HEK293 (cell line): ENCODE data around the gene SLC6A15.

Source experiments
- GFI1B ChIP-seq: fragments of 450-650 bp; formaldehyde crosslinking; IDR thresholded peaks from 2 replicates; pipeline ENCODE4 v1.5.1; 2016; ENCODE audit warnings: missing biosample characterization, missing genetic modification characterization
- SCRT2 ChIP-seq: fragments of 450-650 bp; formaldehyde crosslinking; IDR thresholded peaks from 2 replicates; pipeline ENCODE4 v1.5.1; 2016; ENCODE audit warnings: missing biosample characterization, missing genetic modification characterization
- WT1 ChIP-seq: fragments of 450-650 bp; formaldehyde crosslinking; IDR thresholded peaks from 2 replicates; pipeline ENCODE4 v1.5.1; 2016; ENCODE audit warnings: missing biosample characterization, missing genetic modification characterization
- YY1 ChIP-seq: fragments of 450-650 bp; formaldehyde crosslinking; IDR thresholded peaks from 2 replicates; pipeline ENCODE4 v1.5.1; 2018; ENCODE audit warnings: missing biosample characterization, missing genetic modification characterization
- ZNF133 ChIP-seq: fragments of 450-650 bp; formaldehyde crosslinking; IDR thresholded peaks from 2 replicates; pipeline ENCODE4 v1.5.1; 2016; ENCODE audit warnings: missing biosample characterization, missing genetic modification characterization
- ZNF169 ChIP-seq: fragments of 450-650 bp; formaldehyde crosslinking; IDR thresholded peaks from 2 replicates; pipeline ENCODE4 v1.5.1; 2016; ENCODE audit warnings: missing biosample characterization, missing genetic modification characterization
- ZNF184 ChIP-seq: fragments of 450-650 bp; IDR thresholded peaks from 2 replicates; pipeline ENCODE4 v1.5.1; 2018; ENCODE audit warnings: missing biosample characterization, mild to moderate bottlenecking, missing genetic modification characterization
- ZNF2 ChIP-seq: fragments of 450-650 bp; formaldehyde crosslinking; IDR thresholded peaks from 2 replicates; pipeline ENCODE4 v1.5.1; 2016; ENCODE audit warnings: missing biosample characterization, missing genetic modification characterization
- ZNF214 ChIP-seq: fragments of 450-650 bp; formaldehyde crosslinking; IDR thresholded peaks from 2 replicates; pipeline ENCODE4 v1.5.1; 2017; ENCODE audit warnings: missing biosample characterization, mild to moderate bottlenecking, missing genetic modification characterization, borderline replicate concordance
- ZNF549 ChIP-seq: fragments of 450-650 bp; IDR thresholded peaks from 2 replicates; pipeline ENCODE4 v1.5.1; 2018; ENCODE audit warnings: missing biosample characterization, missing genetic modification characterization, mild to moderate bottlenecking, inconsistent platforms, moderate library complexity
- ZNF701 ChIP-seq: fragments of 450-650 bp; formaldehyde crosslinking; IDR thresholded peaks from 2 replicates; pipeline ENCODE4 v1.5.1; 2016; ENCODE audit warnings: missing biosample characterization, missing genetic modification characterization
- ZNF785 ChIP-seq: fragments of 450-650 bp; formaldehyde crosslinking; IDR thresholded peaks from 2 replicates; pipeline ENCODE4 v1.5.1; 2016; ENCODE audit warnings: missing biosample characterization, missing genetic modification characterization
- ZNF791 ChIP-seq: fragments of 450-650 bp; formaldehyde crosslinking; IDR thresholded peaks from 2 replicates; pipeline ENCODE4 v1.5.1; 2016; ENCODE audit warnings: missing biosample characterization, missing genetic modification characterization
- TF ChIP-seq, protein P1 (sequence below): fragments of 450-650 bp; formaldehyde crosslinking; IDR thresholded peaks from 2 replicates; pipeline ENCODE4 v1.5.1; 2016; ENCODE audit warnings: missing biosample characterization, missing genetic modification characterization
- TF ChIP-seq, protein P2 (sequence below): fragments of 450-650 bp; formaldehyde crosslinking; IDR thresholded peaks from 2 replicates; pipeline ENCODE4 v1.5.1; 2017; ENCODE audit warnings: missing biosample characterization, missing genetic modification characterization
- TF ChIP-seq, protein P3 (sequence below): fragments of 450-650 bp; formaldehyde crosslinking; IDR thresholded peaks from 2 replicates; pipeline ENCODE4 v1.5.1; 2017; ENCODE audit warnings: missing biosample characterization, missing genetic modification characterization
- TF ChIP-seq, protein P4 (sequence below): fragments of 450-650 bp; formaldehyde crosslinking; IDR thresholded peaks from 2 replicates; pipeline ENCODE4 v1.5.1; 2016; ENCODE audit warnings: missing biosample characterization, missing genetic modification characterization, borderline replicate concordance
- TF ChIP-seq, protein P5 (sequence below): fragments of 450-650 bp; formaldehyde crosslinking; IDR thresholded peaks from 2 replicates; pipeline ENCODE4 v1.5.1; 2016; ENCODE audit warnings: missing biosample characterization, missing genetic modification characterization
- TF ChIP-seq, protein P6 (sequence below): fragments of 450-650 bp; formaldehyde crosslinking; IDR thresholded peaks from 2 replicates; pipeline ENCODE4 v1.5.1; 2016; ENCODE audit warnings: missing biosample characterization, missing genetic modification characterization
- TF ChIP-seq, protein P7 (sequence below): fragments of 450-650 bp; formaldehyde crosslinking; IDR thresholded peaks from 2 replicates; pipeline ENCODE4 v1.5.1; 2016; ENCODE audit warnings: missing biosample characterization, missing genetic modification characterization

The SLC6A15 gene

DNA sequence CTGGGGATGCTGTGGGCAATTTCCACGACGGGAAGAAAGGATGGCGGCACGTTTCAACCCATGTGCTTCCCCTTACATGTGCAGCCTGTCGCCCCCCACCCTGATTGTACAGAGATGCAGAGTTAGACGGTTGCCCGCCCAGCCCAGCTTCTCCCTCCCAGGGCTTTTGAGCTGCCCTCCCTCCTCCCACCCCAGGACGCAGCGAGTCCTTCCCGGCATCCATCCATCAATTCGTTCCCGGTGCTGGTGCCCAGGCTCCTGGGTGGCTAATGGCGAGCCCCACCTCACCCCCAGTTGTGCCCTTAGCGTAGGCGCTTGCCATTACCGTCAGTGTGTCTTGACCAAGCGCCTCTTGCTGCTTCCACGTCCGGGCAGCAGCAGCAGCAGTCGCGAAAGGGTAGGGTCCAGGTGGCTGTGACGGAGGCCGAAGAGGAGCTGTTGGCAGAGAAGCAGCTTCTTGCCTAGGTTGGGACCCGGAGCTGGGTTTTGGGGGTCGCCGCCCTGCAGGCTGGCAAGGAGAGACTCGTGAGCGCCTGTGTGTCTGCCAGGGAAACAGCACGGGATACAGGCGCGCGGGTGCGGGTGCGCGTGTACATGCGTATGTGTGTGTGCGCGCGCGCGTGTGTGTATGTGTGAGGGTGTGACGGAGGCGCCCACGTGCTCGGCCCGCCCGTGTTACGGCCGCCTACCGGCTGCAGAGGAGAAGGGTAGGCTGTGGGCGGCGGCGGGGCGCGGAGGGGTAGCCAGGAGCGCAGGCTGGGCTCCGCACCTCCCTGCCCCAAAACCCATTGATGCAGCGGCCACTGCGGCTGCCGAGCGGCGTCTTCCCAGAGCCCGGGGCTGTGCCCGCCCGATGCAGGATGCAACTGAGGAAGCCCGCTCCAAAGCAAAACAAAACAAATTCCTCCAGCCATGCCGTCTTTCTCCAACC is at the start of gene SLC6A15 (continued):
- no peak for TF ChIP-seq YY1 (tag by site-specific recombination)
- TF ChIP-seq ZNF169, result no peak
- TF ChIP-seq GFI1B (tag by site-specific recombination), result no peak
- TF ChIP-seq ZNF214 (tag by site-specific recombination), result no peak
- TF ChIP-seq ZNF184 (tag by site-specific recombination), result no peak
- TF ChIP-seq, protein P1, sequence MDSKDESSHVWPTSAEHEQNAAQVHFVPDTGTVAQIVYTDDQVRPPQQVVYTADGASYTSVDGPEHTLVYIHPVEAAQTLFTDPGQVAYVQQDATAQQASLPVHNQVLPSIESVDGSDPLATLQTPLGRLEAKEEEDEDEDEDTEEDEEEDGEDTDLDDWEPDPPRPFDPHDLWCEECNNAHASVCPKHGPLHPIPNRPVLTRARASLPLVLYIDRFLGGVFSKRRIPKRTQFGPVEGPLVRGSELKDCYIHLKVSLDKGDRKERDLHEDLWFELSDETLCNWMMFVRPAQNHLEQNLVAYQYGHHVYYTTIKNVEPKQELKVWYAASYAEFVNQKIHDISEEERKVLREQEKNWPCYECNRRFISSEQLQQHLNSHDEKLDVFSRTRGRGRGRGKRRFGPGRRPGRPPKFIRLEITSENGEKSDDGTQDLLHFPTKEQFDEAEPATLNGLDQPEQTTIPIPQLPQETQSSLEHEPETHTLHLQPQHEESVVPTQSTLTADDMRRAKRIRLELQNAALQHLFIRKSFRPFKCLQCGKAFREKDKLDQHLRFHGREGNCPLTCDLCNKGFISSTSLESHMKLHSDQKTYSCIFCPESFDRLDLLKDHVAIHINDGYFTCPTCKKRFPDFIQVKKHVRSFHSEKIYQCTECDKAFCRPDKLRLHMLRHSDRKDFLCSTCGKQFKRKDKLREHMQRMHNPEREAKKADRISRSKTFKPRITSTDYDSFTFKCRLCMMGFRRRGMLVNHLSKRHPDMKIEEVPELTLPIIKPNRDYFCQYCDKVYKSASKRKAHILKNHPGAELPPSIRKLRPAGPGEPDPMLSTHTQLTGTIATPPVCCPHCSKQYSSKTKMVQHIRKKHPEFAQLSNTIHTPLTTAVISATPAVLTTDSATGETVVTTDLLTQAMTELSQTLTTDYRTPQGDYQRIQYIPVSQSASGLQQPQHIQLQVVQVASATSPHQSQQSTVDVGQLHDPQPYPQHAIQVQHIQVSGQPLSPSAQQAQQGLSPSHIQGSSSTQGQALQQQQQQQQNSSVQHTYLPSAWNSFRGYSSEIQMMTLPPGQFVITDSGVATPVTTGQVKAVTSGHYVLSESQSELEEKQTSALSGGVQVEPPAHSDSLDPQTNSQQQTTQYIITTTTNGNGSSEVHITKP (tag by site-specific recombination), result peak; percentile 14
- TF ChIP-seq, protein P2, sequence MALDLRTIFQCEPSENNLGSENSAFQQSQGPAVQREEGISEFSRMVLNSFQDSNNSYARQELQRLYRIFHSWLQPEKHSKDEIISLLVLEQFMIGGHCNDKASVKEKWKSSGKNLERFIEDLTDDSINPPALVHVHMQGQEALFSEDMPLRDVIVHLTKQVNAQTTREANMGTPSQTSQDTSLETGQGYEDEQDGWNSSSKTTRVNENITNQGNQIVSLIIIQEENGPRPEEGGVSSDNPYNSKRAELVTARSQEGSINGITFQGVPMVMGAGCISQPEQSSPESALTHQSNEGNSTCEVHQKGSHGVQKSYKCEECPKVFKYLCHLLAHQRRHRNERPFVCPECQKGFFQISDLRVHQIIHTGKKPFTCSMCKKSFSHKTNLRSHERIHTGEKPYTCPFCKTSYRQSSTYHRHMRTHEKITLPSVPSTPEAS, result peak; percentile 90
- TF ChIP-seq WT1 (tag by site-specific recombination), result peak; percentile 55; the same call in 1 of the 2 replicates
- TF ChIP-seq ZNF701 (tag by site-specific recombination), result no peak
- no peak for TF ChIP-seq ZNF549 (tag by site-specific recombination)
- TF ChIP-seq, protein P3, sequence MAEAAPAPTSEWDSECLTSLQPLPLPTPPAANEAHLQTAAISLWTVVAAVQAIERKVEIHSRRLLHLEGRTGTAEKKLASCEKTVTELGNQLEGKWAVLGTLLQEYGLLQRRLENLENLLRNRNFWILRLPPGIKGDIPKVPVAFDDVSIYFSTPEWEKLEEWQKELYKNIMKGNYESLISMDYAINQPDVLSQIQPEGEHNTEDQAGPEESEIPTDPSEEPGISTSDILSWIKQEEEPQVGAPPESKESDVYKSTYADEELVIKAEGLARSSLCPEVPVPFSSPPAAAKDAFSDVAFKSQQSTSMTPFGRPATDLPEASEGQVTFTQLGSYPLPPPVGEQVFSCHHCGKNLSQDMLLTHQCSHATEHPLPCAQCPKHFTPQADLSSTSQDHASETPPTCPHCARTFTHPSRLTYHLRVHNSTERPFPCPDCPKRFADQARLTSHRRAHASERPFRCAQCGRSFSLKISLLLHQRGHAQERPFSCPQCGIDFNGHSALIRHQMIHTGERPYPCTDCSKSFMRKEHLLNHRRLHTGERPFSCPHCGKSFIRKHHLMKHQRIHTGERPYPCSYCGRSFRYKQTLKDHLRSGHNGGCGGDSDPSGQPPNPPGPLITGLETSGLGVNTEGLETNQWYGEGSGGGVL (tag by site-specific recombination), result peak; percentile 60; the same call in 1 of the 2 replicates
- TF ChIP-seq, protein P4, sequence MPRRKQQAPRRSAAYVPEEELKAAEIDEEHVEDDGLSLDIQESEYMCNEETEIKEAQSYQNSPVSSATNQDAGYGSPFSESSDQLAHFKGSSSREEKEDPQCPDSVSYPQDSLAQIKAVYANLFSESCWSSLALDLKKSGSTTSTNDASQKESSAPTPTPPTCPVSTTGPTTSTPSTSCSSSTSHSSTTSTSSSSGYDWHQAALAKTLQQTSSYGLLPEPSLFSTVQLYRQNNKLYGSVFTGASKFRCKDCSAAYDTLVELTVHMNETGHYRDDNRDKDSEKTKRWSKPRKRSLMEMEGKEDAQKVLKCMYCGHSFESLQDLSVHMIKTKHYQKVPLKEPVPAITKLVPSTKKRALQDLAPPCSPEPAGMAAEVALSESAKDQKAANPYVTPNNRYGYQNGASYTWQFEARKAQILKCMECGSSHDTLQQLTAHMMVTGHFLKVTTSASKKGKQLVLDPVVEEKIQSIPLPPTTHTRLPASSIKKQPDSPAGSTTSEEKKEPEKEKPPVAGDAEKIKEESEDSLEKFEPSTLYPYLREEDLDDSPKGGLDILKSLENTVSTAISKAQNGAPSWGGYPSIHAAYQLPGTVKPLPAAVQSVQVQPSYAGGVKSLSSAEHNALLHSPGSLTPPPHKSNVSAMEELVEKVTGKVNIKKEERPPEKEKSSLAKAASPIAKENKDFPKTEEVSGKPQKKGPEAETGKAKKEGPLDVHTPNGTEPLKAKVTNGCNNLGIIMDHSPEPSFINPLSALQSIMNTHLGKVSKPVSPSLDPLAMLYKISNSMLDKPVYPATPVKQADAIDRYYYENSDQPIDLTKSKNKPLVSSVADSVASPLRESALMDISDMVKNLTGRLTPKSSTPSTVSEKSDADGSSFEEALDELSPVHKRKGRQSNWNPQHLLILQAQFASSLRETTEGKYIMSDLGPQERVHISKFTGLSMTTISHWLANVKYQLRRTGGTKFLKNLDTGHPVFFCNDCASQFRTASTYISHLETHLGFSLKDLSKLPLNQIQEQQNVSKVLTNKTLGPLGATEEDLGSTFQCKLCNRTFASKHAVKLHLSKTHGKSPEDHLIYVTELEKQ, result no peak
- TF ChIP-seq, protein P5, sequence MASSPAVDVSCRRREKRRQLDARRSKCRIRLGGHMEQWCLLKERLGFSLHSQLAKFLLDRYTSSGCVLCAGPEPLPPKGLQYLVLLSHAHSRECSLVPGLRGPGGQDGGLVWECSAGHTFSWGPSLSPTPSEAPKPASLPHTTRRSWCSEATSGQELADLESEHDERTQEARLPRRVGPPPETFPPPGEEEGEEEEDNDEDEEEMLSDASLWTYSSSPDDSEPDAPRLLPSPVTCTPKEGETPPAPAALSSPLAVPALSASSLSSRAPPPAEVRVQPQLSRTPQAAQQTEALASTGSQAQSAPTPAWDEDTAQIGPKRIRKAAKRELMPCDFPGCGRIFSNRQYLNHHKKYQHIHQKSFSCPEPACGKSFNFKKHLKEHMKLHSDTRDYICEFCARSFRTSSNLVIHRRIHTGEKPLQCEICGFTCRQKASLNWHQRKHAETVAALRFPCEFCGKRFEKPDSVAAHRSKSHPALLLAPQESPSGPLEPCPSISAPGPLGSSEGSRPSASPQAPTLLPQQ, result peak; percentile 80
- TF ChIP-seq SCRT2 (tag by site-specific recombination), result 0 out of 2 replicates have a peak, but pooled peaks have one; percentile 14
- no peak for TF ChIP-seq ZNF791 (tag by site-specific recombination)
- TF ChIP-seq ZNF785 (tag by site-specific recombination), result 0 out of 2 replicates have a peak, but pooled peaks have one; percentile 89
- no peak for TF ChIP-seq ZNF133 (tag by site-specific recombination)
- TF ChIP-seq ZNF2 (tag by site-specific recombination), result peak; percentile 76; the same call in 1 of the 2 replicates
- TF ChIP-seq, protein P6, sequence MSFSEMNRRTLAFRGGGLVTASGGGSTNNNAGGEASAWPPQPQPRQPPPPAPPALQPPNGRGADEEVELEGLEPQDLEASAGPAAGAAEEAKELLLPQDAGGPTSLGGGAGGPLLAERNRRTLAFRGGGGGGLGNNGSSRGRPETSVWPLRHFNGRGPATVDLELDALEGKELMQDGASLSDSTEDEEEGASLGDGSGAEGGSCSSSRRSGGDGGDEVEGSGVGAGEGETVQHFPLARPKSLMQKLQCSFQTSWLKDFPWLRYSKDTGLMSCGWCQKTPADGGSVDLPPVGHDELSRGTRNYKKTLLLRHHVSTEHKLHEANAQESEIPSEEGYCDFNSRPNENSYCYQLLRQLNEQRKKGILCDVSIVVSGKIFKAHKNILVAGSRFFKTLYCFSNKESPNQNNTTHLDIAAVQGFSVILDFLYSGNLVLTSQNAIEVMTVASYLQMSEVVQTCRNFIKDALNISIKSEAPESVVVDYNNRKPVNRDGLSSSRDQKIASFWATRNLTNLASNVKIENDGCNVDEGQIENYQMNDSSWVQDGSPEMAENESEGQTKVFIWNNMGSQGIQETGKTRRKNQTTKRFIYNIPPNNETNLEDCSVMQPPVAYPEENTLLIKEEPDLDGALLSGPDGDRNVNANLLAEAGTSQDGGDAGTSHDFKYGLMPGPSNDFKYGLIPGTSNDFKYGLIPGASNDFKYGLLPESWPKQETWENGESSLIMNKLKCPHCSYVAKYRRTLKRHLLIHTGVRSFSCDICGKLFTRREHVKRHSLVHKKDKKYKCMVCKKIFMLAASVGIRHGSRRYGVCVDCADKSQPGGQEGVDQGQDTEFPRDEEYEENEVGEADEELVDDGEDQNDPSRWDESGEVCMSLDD (tag by site-specific recombination), result peak; percentile 80
- TF ChIP-seq, protein P7, sequence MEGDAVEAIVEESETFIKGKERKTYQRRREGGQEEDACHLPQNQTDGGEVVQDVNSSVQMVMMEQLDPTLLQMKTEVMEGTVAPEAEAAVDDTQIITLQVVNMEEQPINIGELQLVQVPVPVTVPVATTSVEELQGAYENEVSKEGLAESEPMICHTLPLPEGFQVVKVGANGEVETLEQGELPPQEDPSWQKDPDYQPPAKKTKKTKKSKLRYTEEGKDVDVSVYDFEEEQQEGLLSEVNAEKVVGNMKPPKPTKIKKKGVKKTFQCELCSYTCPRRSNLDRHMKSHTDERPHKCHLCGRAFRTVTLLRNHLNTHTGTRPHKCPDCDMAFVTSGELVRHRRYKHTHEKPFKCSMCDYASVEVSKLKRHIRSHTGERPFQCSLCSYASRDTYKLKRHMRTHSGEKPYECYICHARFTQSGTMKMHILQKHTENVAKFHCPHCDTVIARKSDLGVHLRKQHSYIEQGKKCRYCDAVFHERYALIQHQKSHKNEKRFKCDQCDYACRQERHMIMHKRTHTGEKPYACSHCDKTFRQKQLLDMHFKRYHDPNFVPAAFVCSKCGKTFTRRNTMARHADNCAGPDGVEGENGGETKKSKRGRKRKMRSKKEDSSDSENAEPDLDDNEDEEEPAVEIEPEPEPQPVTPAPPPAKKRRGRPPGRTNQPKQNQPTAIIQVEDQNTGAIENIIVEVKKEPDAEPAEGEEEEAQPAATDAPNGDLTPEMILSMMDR (tag by site-specific recombination), result peak; percentile 92
